K562 (cell line): ENCODE results near the gene NEMP2. TPM values are rescaled to one million over a fixed set of nuclear protein-coding genes. Genes with fewer than 3 reads are reported as not detected.

ENCODE experiments used
- ATAC-seq: fragments of 200-7000 bp; cut with Tn5 transposase; 3 replicates; pipeline ENCODE4 v1.9.1; 2020; ENCODE audit warnings: moderate library complexity
- BruUV-seq: library from RNA; stranded (reverse); fragments of 400-500 nt; replicated peaks from 2 replicates; lab custom pipeline; 2021; lab: Mats Ljungman, UMichigan
- CTCF ChIA-PET: fragments of 300-600 bp; formaldehyde crosslinking; extraction: SDS; loops from one replicate; lab custom pipeline; 2021; ENCODE audit warnings: low intra/inter-chr PET ratio; lab: Yijun Ruan, JAX
- POLR2A ChIA-PET: fragments of 300-600, 350-650 bp; sonication (Branson Sonifier 250); formaldehyde crosslinking; extraction: SDS; loops from one replicate; lab custom pipeline; 2021; ENCODE audit warnings: antibody characterized with exemption, inconsistent platforms; lab: Yijun Ruan, JAX
- DNase-seq, 4 experiments: peaks; one replicate each; pipeline versions ENCODE4 v3.0.0 to v3.0.0-alpha.2; 2011 to 2018; ENCODE audit warnings: low spot score in 3 of 4, mixed read lengths in 3 of 4; ENCODE audit errors: extremely low read depth in 1 of 4
- FAIRE-seq: peaks from 2 replicates; lab custom pipeline; 2011; peaks lifted over from hg19 to GRCh38; lab: Jason Lieb, UNC
- H2AFZ ChIP-seq: 2 replicates; pipeline ENCODE4 v1.6.0; 2011; ENCODE audit warnings: low read depth, low read length, control low read depth, inconsistent platforms
- H3K27ac ChIP-seq: fragments of 200-600 bp; 3 replicates; pipeline ENCODE4 v1.8.0; 2011; ENCODE audit warnings: low read depth, mild to moderate bottlenecking, control low read depth, inconsistent platforms, low read length, moderate library complexity, mixed read lengths; ENCODE audit errors: extremely low read depth
- H3K27me3 ChIP-seq, 2 experiments: fragments of 300-600 bp in 1 of 2; 2 replicates in 1 of 2; 3 replicates in 1 of 2; pipeline versions ENCODE4 v1.6.0 to v1.8.0; 2011; ENCODE audit warnings: inconsistent platforms in 2 of 2, low read length in 2 of 2, mild to moderate bottlenecking in 1 of 2, mixed read lengths in 1 of 2, moderate library complexity in 1 of 2; ENCODE audit not compliant: control insufficient read depth in 2 of 2, insufficient read depth in 2 of 2
- H3K36me3 ChIP-seq: fragments of 300-600 bp; 3 replicates; pipeline ENCODE4 v1.8.0; 2011; ENCODE audit warnings: mild to moderate bottlenecking, low read length, inconsistent platforms; ENCODE audit not compliant: control insufficient read depth, insufficient read depth
- H3K4me1 ChIP-seq, 2 experiments: fragments of 200-600 bp in 1 of 2; replicated peaks in 1 of 2; 2 replicates in 1 of 2; 3 replicates in 1 of 2; pipeline versions ENCODE4 v1.5.1 to v1.8.0; 2011; ENCODE audit warnings: inconsistent platforms in 2 of 2, low read length in 2 of 2, mild to moderate bottlenecking in 1 of 2, mixed read lengths in 1 of 2, moderate library complexity in 1 of 2; ENCODE audit not compliant: control insufficient read depth in 2 of 2, insufficient read depth in 2 of 2
- H3K4me2 ChIP-seq: 2 replicates; pipeline ENCODE4 v1.6.1; 2011; ENCODE audit warnings: low read length, control low read depth, inconsistent platforms, mixed read lengths; ENCODE audit not compliant: insufficient read depth
- H3K4me3 ChIP-seq: fragments of 200-600 bp; sonication (generic), shearing (Covaris generic); 2 replicates; pipeline ENCODE4 v1.5.1; 2016; ENCODE audit warnings: control low read depth, inconsistent platforms
- H3K79me2 ChIP-seq: fragments of 200-600 bp; 3 replicates; pipeline ENCODE4 v1.8.0; 2011; ENCODE audit warnings: low read length, inconsistent platforms; ENCODE audit not compliant: control insufficient read depth, insufficient read depth
- H3K9ac ChIP-seq, 2 experiments: 2 replicates each; pipeline versions ENCODE4 v1.6.0 to v1.6.1; 2011; ENCODE audit warnings: low read depth in 2 of 2, low read length in 2 of 2, control low read depth in 1 of 2, inconsistent platforms in 1 of 2, mild to moderate bottlenecking in 1 of 2, mixed read lengths in 1 of 2; ENCODE audit not compliant: insufficient read depth in 1 of 2
- H3K9me1 ChIP-seq: one replicate; pipeline ENCODE4 v1.6.0; 2011; ENCODE audit warnings: inconsistent platforms, mild to moderate bottlenecking, low read length, moderate library complexity; ENCODE audit not compliant: control insufficient read depth, insufficient read depth
- H3K9me3 ChIP-seq: replicated peaks from 2 replicates; pipeline ENCODE4 v1.5.1; 2011; ENCODE audit warnings: low read depth, low read length, inconsistent platforms; ENCODE audit not compliant: control insufficient read depth, insufficient read depth
- H4K20me1 ChIP-seq: replicated peaks from 2 replicates; pipeline ENCODE4 v1.6.1; 2011; ENCODE audit warnings: low read length, inconsistent platforms, mixed read lengths; ENCODE audit not compliant: control insufficient read depth, insufficient read depth
- CSDE1 ChIP-seq, 2 experiments: fragments of 450-650 bp; IDR thresholded peaks; 2 replicates each; pipeline ENCODE4 v1.6.1; 2016; ENCODE audit warnings: mild to moderate bottlenecking in 1 of 2
- EGR1 ChIP-seq: fragments of 450-650 bp; conservative IDR thresholded peaks from 2 replicates; pipeline ENCODE4 v1.6.1; 2017; ENCODE audit warnings: mild to moderate bottlenecking
- PCBP1 ChIP-seq: fragments of 200-400 bp; formaldehyde crosslinking; IDR thresholded peaks from 2 replicates; pipeline ENCODE4 v1.6.1; 2018; ENCODE audit warnings: mild to moderate bottlenecking, low read depth, low read length; ENCODE audit not compliant: poor library complexity, severe bottlenecking
- RAD51 ChIP-seq: fragments of 450-650 bp; IDR thresholded peaks from 2 replicates; pipeline ENCODE4 v1.7.1; 2016; ENCODE audit warnings: low read depth, mild to moderate bottlenecking, borderline replicate concordance
- RB1 ChIP-seq: fragments of 450-650 bp; IDR thresholded peaks from 2 replicates; pipeline ENCODE4 v1.6.1; 2017; ENCODE audit warnings: low read depth, mild to moderate bottlenecking
- SMARCE1 ChIP-seq: fragments of 450-650 bp; IDR thresholded peaks from 2 replicates; pipeline ENCODE4 v1.7.1; 2016; ENCODE audit warnings: mild to moderate bottlenecking
- SUPT5H ChIP-seq: fragments of 450-650 bp; IDR thresholded peaks from 2 replicates; pipeline ENCODE4 v1.6.1; 2016
- ZNF224 ChIP-seq: sonication (generic); formaldehyde crosslinking; IDR thresholded peaks from 2 replicates; pipeline ENCODE4 v1.8.0; 2022; ENCODE audit warnings: mild to moderate bottlenecking, missing genetic modification reagents
- ZNF778 ChIP-seq: fragments of 450-650 bp; formaldehyde crosslinking; IDR thresholded peaks from 2 replicates; pipeline ENCODE4 v1.4.0; 2020; ENCODE audit warnings: mild to moderate bottlenecking, moderate library complexity
- WGBS: fragments of 100-300 bp; shearing (Covaris generic); methylation state at CpG from one replicate; pipeline ENCODE4 v1.1.6; 2016; ENCODE audit warnings: low coverage, mixed read lengths; ENCODE audit not compliant: insufficient coverage; ENCODE audit errors: missing lambda C conversion rate; 5-methylcytosine and 5-hydroxymethylcytosine counted together
- in situ Hi-C: fragments of 300-500 bp; cut with MboI; formaldehyde crosslinking; loops from 4 replicates; pipeline ENCODE4 v1.15.0; 2018; ENCODE audit warnings: inconsistent platforms, mixed read lengths
- intact Hi-C: fragments of 100-400 bp; cut with micrococcal nuclease; formaldehyde crosslinking; loops from 2 replicates; pipeline ENCODE4 v1.14.2; 2022
- polyA plus RNA-seq, 8 experiments: library from polyadenylated mRNA; depleted of rRNA in 4 of 8; stranded (reverse) in 5 of 8; unstranded in 3 of 8; fragments of >200 nt; fragmentation: Nextera tagmentation in 2 of 8; fragmentation: Illumina TruSeq in 1 of 8; extraction: Ambion mirVana in 2 of 8; extraction: Trizol in 1 of 8; gene quantifications; 2 replicates each; pipeline versions ENCODE4 v1.2.1 to v1.2.3, GENCODE V29; 2011 to 2014; ENCODE audit warnings: inconsistent platforms in 1 of 8, missing spikeins in 1 of 8
- total RNA-seq, 7 experiments: library from RNA; depleted of rRNA in 6 of 7; stranded (reverse); fragments of >200 nt in 6 of 7; fragmentation: Illumina TruSeq in 2 of 7; extraction: Trizol in 2 of 7; gene quantifications; 2 replicates each; pipeline versions ENCODE4 v1.2.1 to v1.2.3, GENCODE V29; 2011 to 2021; ENCODE audit warnings: low replicate concordance in 1 of 7
- TF ChIP-seq, protein P1 (sequence below): sonication (generic); formaldehyde crosslinking; IDR thresholded peaks from 2 replicates; pipeline ENCODE4 v1.8.0; 2022; ENCODE audit warnings: mild to moderate bottlenecking, missing genetic modification reagents, borderline replicate concordance
- TF ChIP-seq, protein P2 (sequence below), 3 experiments: fragments of 200-800 bp in 1 of 3; sonication (Bioruptor generic) in 1 of 3; sonication (generic) in 1 of 3; formaldehyde crosslinking in 1 of 3; IDR thresholded peaks; 2 replicates each; pipeline versions ENCODE4 v1.6.1 to v1.8.0; 2016 to 2022; ENCODE audit warnings: mild to moderate bottlenecking in 2 of 3, missing compliant biosample characterization in 2 of 3, missing genetic modification characterization in 2 of 3, missing genetic modification reagents in 1 of 3

The NEMP2 gene
- total and polyA plus RNA-seq, 9 of the 15 experiments (the other 6 are each of a cell fraction or from before 2014, with no cell fraction given): 0.32 to 3.0 (median 1.7) TPM

DNA sequence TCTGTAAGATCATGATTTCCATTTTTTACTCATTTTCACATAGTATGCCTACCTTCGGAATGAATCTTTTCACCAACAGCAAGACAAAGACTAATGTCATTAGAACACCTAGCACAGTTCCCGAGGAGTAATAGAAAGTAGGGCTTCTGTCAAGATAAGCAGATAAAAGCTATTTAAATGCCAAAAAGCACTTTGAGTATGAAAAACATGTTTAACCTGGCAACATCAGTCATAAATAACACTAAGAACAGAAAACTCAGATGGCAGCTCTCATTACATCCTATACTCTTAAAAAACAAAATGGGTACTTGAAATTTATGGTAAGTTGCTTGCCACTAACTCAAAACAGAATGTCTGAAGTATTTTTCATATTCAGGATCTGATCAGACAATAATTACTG is 17.1 kb downstream of the NEMP2 start (continued):
- TF ChIP-seq, protein P1, sequence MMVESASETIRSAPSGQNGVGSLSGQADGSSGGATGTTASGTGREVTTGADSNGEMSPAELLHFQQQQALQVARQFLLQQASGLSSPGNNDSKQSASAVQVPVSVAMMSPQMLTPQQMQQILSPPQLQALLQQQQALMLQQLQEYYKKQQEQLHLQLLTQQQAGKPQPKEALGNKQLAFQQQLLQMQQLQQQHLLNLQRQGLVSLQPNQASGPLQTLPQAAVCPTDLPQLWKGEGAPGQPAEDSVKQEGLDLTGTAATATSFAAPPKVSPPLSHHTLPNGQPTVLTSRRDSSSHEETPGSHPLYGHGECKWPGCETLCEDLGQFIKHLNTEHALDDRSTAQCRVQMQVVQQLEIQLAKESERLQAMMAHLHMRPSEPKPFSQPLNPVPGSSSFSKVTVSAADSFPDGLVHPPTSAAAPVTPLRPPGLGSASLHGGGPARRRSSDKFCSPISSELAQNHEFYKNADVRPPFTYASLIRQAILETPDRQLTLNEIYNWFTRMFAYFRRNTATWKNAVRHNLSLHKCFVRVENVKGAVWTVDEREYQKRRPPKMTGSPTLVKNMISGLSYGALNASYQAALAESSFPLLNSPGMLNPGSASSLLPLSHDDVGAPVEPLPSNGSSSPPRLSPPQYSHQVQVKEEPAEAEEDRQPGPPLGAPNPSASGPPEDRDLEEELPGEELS (CRISPR knock-in tag): no peak

DNA sequence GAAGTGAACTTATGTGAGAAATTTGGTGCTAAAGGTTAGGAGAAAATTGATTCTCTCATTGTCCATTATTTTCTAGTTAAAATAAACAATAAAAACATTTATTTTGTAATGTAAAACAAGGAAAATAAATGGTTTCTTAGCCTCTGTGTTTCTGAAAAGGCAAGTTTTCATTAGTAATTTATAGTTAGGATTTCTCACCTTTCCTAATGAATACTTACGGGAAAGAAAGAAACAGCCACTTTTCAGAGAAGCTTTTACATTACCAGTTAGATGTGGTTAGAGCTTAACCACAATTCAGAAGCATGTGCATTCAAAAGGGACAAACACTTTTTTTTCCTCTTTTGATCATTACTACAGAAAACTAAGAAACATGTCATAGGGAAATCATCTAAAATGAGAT is 18.8 kb downstream of the NEMP2 start:
- Histone ChIP-seq H3K9ac (no peak overlapping the region), H3K27me3 (no peaks in the 10 kb centered on the region), H3K4me2 (no peak overlapping the region), H3K4me1 (no peaks in the 10 kb centered on the region), H4K20me1 (no peaks in the 10 kb centered on the region), H3K27ac (no peak overlapping the region), H3K9me3 (no peaks in the 10 kb centered on the region), H3K9me1 (no peaks in the 10 kb centered on the region), H3K4me3 (no peak overlapping the region), H3K36me3 (no peaks in the 10 kb centered on the region), H2AFZ (no peak overlapping the region), H3K79me2 (no peaks in the 10 kb centered on the region)
- TF ChIP-seq RAD51 (no peak), SUPT5H (no peak), PCBP1 (no peak), SMARCE1 (no peak), CSDE1 (IDR thresholded peaks at IDR 0.05) (no peak), RB1 (no peak), ZNF778 (CRISPR knock-in tag) (no peak), ZNF224 (CRISPR knock-in tag) (no peak), EGR1 (no peak)
- TF ChIP-seq, protein P2, sequence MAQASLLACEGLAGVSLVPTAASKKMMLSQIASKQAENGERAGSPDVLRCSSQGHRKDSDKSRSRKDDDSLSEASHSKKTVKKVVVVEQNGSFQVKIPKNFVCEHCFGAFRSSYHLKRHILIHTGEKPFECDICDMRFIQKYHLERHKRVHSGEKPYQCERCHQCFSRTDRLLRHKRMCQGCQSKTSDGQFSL (CRISPR knock-in tag; IDR thresholded peaks at IDR 0.05): no peak
- TF ChIP-seq, protein P2 (tag; IDR thresholded peaks at IDR 0.05): no peak
- CTCF ChIA-PET: no interaction called here
- ATAC-seq (no peak), DNase-seq (no peak), FAIRE-seq (no peak)
- BruUV-seq: no TSS peak
- intact Hi-C loops (no loop called here), in situ Hi-C loops (no loop called here)
- POLR2A ChIA-PET: no interaction called here
- WGBS: 100% methylated on average over 1 of the region's 1 CpG
